Neuronal stem cell (in vitro differentiated cells): ENCODE results near the gene FAM181A.

Source experiments
- DNase-seq: peaks from one replicate; pipeline ENCODE4 v3.0.0-alpha.2; 2013; ENCODE audit warnings: low spot score
- H2AFZ ChIP-seq: one replicate; pipeline ENCODE4 v1.6.1; 2013; ENCODE audit warnings: mild to moderate bottlenecking, low read length, inconsistent platforms
- H2AK5ac ChIP-seq: 2 replicates; pipeline ENCODE4 v1.6.1; 2013; ENCODE audit warnings: low read depth, mild to moderate bottlenecking, inconsistent platforms, low read length, moderate library complexity, mixed read lengths
- H2BK120ac ChIP-seq: 2 replicates; pipeline ENCODE4 v1.6.1; 2013; ENCODE audit warnings: low read depth, mild to moderate bottlenecking, inconsistent platforms, low read length, moderate library complexity, mixed read lengths
- H2BK12ac ChIP-seq: one replicate; pipeline ENCODE4 v1.6.1; 2013; ENCODE audit warnings: low read length, inconsistent platforms
- H2BK15ac ChIP-seq: 2 replicates; pipeline ENCODE4 v1.6.1; 2013; ENCODE audit warnings: mild to moderate bottlenecking, low read length, inconsistent platforms, mixed read lengths
- H2BK5ac ChIP-seq: one replicate; pipeline ENCODE4 v1.6.1; 2013; ENCODE audit warnings: inconsistent platforms, mild to moderate bottlenecking, low read length, moderate library complexity
- H3K14ac ChIP-seq: one replicate; pipeline ENCODE4 v1.6.1; 2013; ENCODE audit warnings: low read length, inconsistent platforms
- H3K18ac ChIP-seq: 2 replicates; pipeline ENCODE4 v1.6.1; 2013; ENCODE audit warnings: low read length, inconsistent platforms
- H3K23ac ChIP-seq: 2 replicates; pipeline ENCODE4 v1.6.1; 2013; ENCODE audit warnings: low read depth, mild to moderate bottlenecking, mixed read lengths, low read length, inconsistent platforms; ENCODE audit not compliant: poor library complexity
- H3K27ac ChIP-seq: replicated peaks from 3 replicates; pipeline ENCODE4 v1.5.1; 2013; ENCODE audit warnings: low read length, inconsistent platforms
- H3K27me3 ChIP-seq, 3 experiments: 2 replicates each; pipeline ENCODE4 v1.6.1; 2013; ENCODE audit warnings: low read length in 3 of 3, mild to moderate bottlenecking in 2 of 3, inconsistent platforms in 1 of 3, low read depth in 1 of 3, mixed read lengths in 1 of 3, moderate library complexity in 1 of 3; ENCODE audit not compliant: control insufficient read depth in 3 of 3, insufficient read depth in 3 of 3
- H3K36me3 ChIP-seq, 2 donors: replicated peaks in 1 of 2; 2 replicates each; pipeline ENCODE4 v1.6.1; 2013; ENCODE audit warnings: low read length in 2 of 2; ENCODE audit not compliant: control insufficient read depth in 2 of 2, insufficient read depth in 2 of 2
- H3K4ac ChIP-seq: 2 replicates; pipeline ENCODE4 v1.6.1; 2013; ENCODE audit warnings: inconsistent platforms, mild to moderate bottlenecking, low read length, moderate library complexity
- H3K4me1 ChIP-seq, 2 donors: 1 replicate in 1 of 2; 2 replicates in 1 of 2; pipeline ENCODE4 v1.6.1; 2013; ENCODE audit warnings: low read length in 2 of 2, low read depth in 1 of 2; ENCODE audit not compliant: control insufficient read depth in 2 of 2, insufficient read depth in 1 of 2
- H3K4me2 ChIP-seq: one replicate; pipeline ENCODE4 v1.6.1; 2013; ENCODE audit warnings: mild to moderate bottlenecking, low read length, inconsistent platforms; ENCODE audit not compliant: insufficient read depth, poor library complexity, severe bottlenecking
- H3K4me3 ChIP-seq, 2 donors: 2 replicates each; pipeline ENCODE4 v1.5.1; 2013; ENCODE audit warnings: low read length in 2 of 2, mild to moderate bottlenecking in 2 of 2, inconsistent platforms in 1 of 2, moderate library complexity in 1 of 2
- H3K79me1 ChIP-seq: one replicate; pipeline ENCODE4 v1.6.1; 2013; ENCODE audit warnings: low read depth, mild to moderate bottlenecking, inconsistent platforms, low read length, moderate library complexity
- H3K9ac ChIP-seq: one replicate; pipeline ENCODE4 v1.6.1; 2013; ENCODE audit warnings: mild to moderate bottlenecking, low read depth, low read length, inconsistent platforms; ENCODE audit not compliant: poor library complexity
- H3K9me3 ChIP-seq, 2 donors: replicated peaks in 1 of 2; 2 replicates each; pipeline versions ENCODE3 to v1.6.1; 2013; ENCODE audit warnings: low read length in 2 of 2, mild to moderate bottlenecking in 2 of 2, inconsistent platforms in 1 of 2, low read depth in 1 of 2, mixed read lengths in 1 of 2, moderate library complexity in 1 of 2; ENCODE audit not compliant: control insufficient read depth in 2 of 2, insufficient read depth in 1 of 2
- H4K8ac ChIP-seq: one replicate; pipeline ENCODE4 v1.6.1; 2013; ENCODE audit warnings: low read depth, mild to moderate bottlenecking, inconsistent platforms, low read length, moderate library complexity
- H4K91ac ChIP-seq: one replicate; pipeline ENCODE4 v1.6.1; 2013; ENCODE audit warnings: low read length, low read depth, mild to moderate bottlenecking, inconsistent platforms; ENCODE audit not compliant: poor library complexity
- WGBS, 2 donors: extraction: QIAGEN DNeasy Blood & Tissue Kit; methylation state at CpG; one replicate each; pipeline ENCODE4 v1.1.7; 2013; ENCODE audit warnings: missing lambda C conversion rate in 2 of 2, mixed read lengths in 1 of 2; ENCODE audit not compliant: insufficient read length in 2 of 2, insufficient replicate concordance in 1 of 2; ENCODE audit errors: extremely low coverage in 2 of 2; 5-methylcytosine and 5-hydroxymethylcytosine counted together

The FAM181A gene

DNA sequence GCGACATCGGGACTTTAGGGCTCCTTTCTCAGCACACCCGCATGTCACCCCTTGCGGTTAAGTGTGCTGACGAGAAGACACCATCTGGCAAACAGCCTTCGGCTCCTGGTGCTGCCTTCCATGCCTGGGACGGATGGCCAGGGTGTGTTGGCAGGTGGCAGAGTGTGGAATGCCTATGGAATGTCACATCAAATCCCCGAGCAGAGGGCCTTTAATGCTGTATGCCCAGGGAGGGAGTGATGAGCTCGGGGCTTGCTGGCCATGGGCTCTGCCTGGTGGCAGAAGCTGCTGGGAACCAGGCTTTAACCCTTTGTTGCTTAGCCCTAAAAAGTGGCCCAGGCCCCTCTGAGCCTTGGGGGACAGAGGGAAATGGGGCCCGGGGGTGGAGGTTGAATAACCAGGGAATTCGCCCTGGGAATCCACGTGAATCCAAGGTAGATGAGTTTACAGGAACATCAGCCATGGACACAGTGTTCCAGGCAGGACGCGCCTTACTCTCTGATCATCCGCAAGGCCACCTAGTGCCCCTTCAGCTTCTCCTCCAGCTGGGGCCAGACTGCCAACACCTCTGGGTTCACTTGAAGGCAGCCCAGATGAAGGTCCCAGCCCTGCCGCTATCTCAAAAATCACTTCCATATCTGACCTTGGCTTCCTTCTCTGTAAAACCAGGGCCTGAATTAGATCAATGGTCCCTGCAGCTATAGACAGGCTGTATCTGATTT, 17.4 kb downstream of the FAM181A start:
- H3K79me1 ChIP-seq = no peaks in the 10 kb centered on the region
- no peak overlapping the region for H2AFZ ChIP-seq
- no peak overlapping the region for H3K9ac ChIP-seq
- no peak overlapping the region for H3K4me2 ChIP-seq
- H3K23ac ChIP-seq = no peak overlapping the region
- no peak overlapping the region for H2AK5ac ChIP-seq
- H3K18ac ChIP-seq = no peak overlapping the region
- no peak overlapping the region for H3K4me3 ChIP-seq
- no CpG with 5 or more reads among the region's 16 CpGs for WGBS, 2 donors
- H3K36me3 ChIP-seq = no peaks in the 10 kb centered on the region
- H3K27me3 ChIP-seq = peaks cover 0 to 55% (median 0%) of the 10 kb centered on the region in 3 experiments
- no peaks in the 10 kb centered on the region for H3K9me3 ChIP-seq
- no peak overlapping the region for H3K27ac ChIP-seq
- H4K8ac ChIP-seq = no peak overlapping the region
- peaks cover 7 to 10% of the 10 kb centered on the region in 2 donors for H3K4me1 ChIP-seq
- DNase-seq = no peak
- H2BK120ac ChIP-seq = no peak overlapping the region
- no peak overlapping the region for H3K14ac ChIP-seq
- no peak overlapping the region for H2BK15ac ChIP-seq
- H2BK12ac ChIP-seq = no peak overlapping the region
- no peak overlapping the region for H3K4ac ChIP-seq
- no peak overlapping the region for H4K91ac ChIP-seq
- H2BK5ac ChIP-seq = no peak overlapping the region

GRCh38 chr14:93945070-93945399, 17.9 kb downstream of the FAM181A start:
- Histone ChIP-seq H3K14ac (no peak overlapping the region), H3K23ac (no peak overlapping the region), H4K8ac (no peak overlapping the region), H3K4me1 (peaks cover 7 to 10% of the 10 kb centered on the region in 2 donors), H3K36me3 (no peaks in the 10 kb centered on the region), H3K79me1 (no peaks in the 10 kb centered on the region), H4K91ac (no peak overlapping the region), H2BK15ac (no peak overlapping the region), H2AK5ac (no peak overlapping the region), H3K4ac (no peak overlapping the region), H2AFZ (no peak overlapping the region), H3K18ac (peak overlapping the region; percentile 17), H3K9ac (peak overlapping the region; percentile 34), H2BK120ac (no peak overlapping the region), H3K4me3 (no peak overlapping the region), H2BK5ac (no peak overlapping the region), H2BK12ac (no peak overlapping the region), H3K9me3 (no peaks in the 10 kb centered on the region), H3K27ac (no peak overlapping the region), H3K4me2 (no peak overlapping the region), H3K27me3 (peaks cover 0 to 54% (median 0%) of the 10 kb centered on the region in 3 experiments)
- no CpG with 5 or more reads among the region's 5 CpGs for WGBS, 2 donors
- DNase-seq = no peak

- H3K27ac ChIP-seq = no peak overlapping the region
These were observed 19.0 kb downstream of the FAM181A start for GRCh38 chr14:93946104-93946503.

GRCh38 chr14:93946541-93947090, 19.5 kb downstream of the FAM181A start:
- Histone ChIP-seq H2BK120ac (no peak overlapping the region), H3K36me3 (no peaks in the 10 kb centered on the region), H3K4me2 (no peak overlapping the region), H4K91ac (no peak overlapping the region), H3K9ac (no peak overlapping the region), H3K79me1 (no peaks in the 10 kb centered on the region), H3K27me3 (peaks cover 0 to 51% (median 0%) of the 10 kb centered on the region in 3 experiments), H3K9me3 (no peaks in the 10 kb centered on the region), H2AK5ac (no peak overlapping the region), H3K4me1 (peaks cover 5 to 10% of the 10 kb centered on the region in 2 donors), H3K23ac (no peak overlapping the region), H3K18ac (no peak overlapping the region), H2BK5ac (no peak overlapping the region), H3K4ac (no peak overlapping the region), H3K4me3 (no peak overlapping the region), H2BK12ac (no peak overlapping the region), H3K14ac (no peak overlapping the region), H2BK15ac (no peak overlapping the region), H2AFZ (peak overlapping the region; percentile 21), H3K27ac (no peak overlapping the region), H4K8ac (no peak overlapping the region)
- no peak for DNase-seq
- no CpG with 5 or more reads among the region's 7 CpGs for WGBS, 2 donors

More at GRCh38 chr14:93946104-93946503, 19.0 kb downstream of the FAM181A start:
- peaks cover 7 to 10% of the 10 kb centered on the region in 2 donors for H3K4me1 ChIP-seq
- H2BK12ac ChIP-seq = no peak overlapping the region
- no peaks in the 10 kb centered on the region for H3K36me3 ChIP-seq
- H3K23ac ChIP-seq = no peak overlapping the region
- H3K79me1 ChIP-seq = no peaks in the 10 kb centered on the region
- H3K14ac ChIP-seq = no peak overlapping the region
- H2AFZ ChIP-seq = peak overlapping the region; percentile 21
- no peak overlapping the region for H3K4me2 ChIP-seq
- H3K4me3 ChIP-seq = no peak overlapping the region
- no peaks in the 10 kb centered on the region for H3K9me3 ChIP-seq
- no peak for DNase-seq
- no peak overlapping the region for H2BK15ac ChIP-seq
- no peak overlapping the region for H2AK5ac ChIP-seq
- H2BK120ac ChIP-seq = no peak overlapping the region
- no CpG with 5 or more reads among the region's 6 CpGs for WGBS, 2 donors
- H4K91ac ChIP-seq = no peak overlapping the region
- no peak overlapping the region for H3K4ac ChIP-seq
- no peak overlapping the region for H4K8ac ChIP-seq
- peaks cover 0 to 55% (median 0%) of the 10 kb centered on the region in 3 experiments for H3K27me3 ChIP-seq
- H3K18ac ChIP-seq = no peak overlapping the region
- H2BK5ac ChIP-seq = no peak overlapping the region
- H3K9ac ChIP-seq = no peak overlapping the region
